DMS53 (cell line): ENCODE results near the gene MYOM1.
"Not testable (repeated sequence)": the region's sequence is repeated elsewhere in the genome, so short reads cannot be mapped to it uniquely, and the experiment has no call there.

Experiments
- DNase-seq: peaks from one replicate; lab custom pipeline; 2025; lab: John Stamatoyannopoulos, UW

The MYOM1 gene

DNA sequence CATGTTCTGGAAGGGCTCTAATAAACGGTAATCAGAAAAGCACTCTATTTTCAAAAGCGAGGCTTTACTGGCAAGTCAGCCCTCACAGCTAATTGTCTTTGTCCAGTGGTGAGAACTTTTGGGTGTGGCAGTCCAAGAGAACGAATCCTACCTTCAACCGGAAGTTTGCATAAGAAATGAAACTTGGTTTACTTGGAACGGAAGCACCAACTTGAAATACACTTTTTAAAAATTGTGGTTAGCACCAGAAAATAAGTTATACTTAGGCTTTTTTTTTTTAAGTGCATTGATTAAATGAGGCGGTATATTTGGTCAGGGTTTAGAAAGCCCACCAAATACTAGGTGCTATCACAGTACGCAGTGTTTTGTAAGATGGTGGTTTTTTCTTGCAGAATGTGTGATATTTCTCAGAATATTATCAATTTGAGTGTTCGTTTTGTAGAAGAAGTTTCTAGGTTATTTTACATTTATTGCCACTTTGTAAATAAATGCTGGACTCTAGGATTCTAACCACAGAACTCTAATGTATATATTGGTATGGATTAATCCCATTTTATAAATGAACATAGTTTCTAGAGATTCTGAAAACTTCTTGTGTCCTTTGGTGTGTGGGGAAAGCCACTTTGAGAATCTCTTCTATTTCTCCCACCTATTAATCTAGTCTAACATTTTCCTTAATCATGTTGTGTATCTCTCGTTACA lies 29.0 kb upstream of the MYOM1 start:
- peak; percentile 42 for DNase-seq

DNA sequence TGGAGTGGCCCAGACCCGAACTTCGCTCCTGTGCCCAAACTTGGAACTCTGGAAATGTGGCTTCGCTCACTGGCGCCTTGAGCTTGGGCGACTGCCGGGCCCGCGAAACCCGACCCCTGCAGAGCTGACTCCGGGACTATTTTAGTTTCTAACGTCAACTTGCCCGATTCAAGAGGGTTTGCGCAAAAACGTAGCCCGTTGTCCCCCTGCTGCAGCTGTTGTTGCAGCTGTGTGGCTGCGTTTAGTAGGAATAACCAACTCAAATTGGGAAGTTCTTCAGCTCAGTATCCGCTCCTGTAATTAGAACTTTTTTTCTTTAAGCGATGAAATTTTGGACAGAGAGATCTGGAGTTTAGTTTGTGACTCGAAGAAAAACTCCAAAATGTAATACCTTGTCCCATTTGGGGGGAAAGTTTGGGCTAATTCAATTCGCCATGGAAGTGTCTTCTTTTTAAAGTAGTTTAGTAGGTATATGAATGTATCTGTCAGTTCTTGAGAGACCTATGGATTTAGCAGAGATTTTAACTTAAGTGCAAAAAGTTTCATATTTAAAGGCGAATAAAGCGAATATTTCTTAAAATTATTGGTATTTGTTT lies 28.4 kb upstream of the MYOM1 start:
- peak; percentile 85 for DNase-seq

DNA sequence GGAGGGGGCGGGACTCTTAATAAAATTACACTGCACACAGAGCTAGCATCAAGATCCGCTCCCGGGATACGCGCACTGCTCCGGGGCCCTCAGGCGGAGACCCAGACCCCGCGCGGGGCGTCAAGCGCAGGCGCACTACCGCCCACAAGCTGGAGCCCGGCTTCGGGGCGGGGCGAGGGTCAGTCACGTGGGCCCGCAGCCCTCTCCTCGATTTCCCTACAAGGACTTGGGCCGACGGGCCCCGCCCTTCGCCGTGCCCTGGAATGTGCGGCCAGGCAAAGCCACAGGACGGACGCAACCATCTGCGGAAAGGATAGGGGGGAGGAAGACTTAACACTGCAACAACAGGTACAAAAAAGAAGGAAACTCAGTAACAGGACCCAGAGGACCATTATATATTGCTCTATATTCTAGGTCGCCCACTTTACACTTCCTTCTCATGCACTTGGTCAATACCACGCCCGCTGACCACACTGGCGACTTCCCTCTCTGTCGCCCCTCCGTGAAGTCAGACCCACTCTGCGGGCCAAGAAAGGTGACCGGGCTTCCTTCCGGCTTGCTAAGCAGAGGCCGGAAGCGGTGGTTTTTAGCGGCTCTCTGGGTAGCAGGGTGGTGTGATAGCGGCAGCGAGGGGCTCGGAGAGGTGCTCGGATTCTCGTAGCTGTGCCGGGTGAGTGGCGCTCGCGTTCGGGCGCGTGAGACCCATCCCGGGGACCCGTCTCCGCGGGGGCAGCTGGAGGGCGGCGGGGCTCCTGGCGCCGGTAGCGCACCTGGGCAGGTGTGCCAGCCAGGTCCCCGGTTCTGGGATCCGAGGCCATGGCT lies 27.7 kb upstream of the MYOM1 start, which contains the start of gene MYL12A:
TSS of gene MYL12A (plus strand) at position 562 of the 822 bp plus-strand sequence. CDS start 5,447 bp downstream, outside the sequence.
- DNase-seq, result peak; percentile 100

GRCh38 chr18:3246635-3247239 lies 27.0 kb upstream of the MYOM1 start:
- DNase-seq, result peak; percentile 84

- DNase-seq, result peak; percentile 99
Observed at GRCh38 chr18:3245853-3246634, 26.3 kb upstream of the MYOM1 start.

DNA sequence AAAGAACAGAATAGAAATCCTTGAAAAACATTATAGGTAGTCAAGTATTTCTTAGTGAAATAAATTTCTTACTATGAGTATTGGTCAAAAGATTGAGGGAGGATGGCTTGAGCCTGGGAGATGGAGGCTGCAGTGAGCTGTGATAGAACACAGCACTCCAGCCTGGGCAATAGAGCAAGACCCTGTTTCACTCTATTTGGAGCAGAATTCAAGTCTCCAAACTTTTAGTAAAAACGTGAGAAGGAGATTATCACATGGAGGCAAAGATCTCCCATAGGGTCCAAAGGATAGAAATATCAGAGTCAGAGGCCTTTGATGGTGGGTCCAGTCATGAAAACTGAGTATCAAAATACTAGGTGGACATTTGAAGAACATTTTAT lies 25.4 kb upstream of the MYOM1 start:
- DNase-seq, result no peak

- DNase-seq, result no peak
Observed at GRCh38 chr18:3238742-3239141, 19.0 kb upstream of the MYOM1 start.

GRCh38 chr18:3236470-3236869 lies 16.7 kb upstream of the MYOM1 start:
- peak; percentile 92 for DNase-seq

DNA sequence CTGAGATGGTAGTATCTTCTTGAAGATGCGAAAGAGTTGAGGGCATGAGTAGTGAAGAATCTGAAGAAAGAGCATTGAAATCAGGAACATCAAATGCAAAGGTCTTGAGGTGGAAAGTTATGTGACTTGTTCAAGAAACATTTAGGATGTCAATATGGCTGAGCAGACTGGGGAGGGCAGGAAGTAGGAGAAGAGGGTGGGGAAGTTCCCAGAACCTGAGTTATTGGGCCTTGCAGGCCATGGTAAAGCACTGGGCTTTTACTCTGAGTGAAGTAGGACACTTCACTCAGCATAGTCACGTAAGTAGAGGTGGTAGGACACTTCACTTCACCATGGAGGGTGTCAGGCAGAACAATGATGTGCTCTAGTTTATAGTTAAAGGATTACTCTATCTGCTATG lies 16.1 kb upstream of the MYOM1 start:
- DNase-seq, result peak; percentile 43

DNA sequence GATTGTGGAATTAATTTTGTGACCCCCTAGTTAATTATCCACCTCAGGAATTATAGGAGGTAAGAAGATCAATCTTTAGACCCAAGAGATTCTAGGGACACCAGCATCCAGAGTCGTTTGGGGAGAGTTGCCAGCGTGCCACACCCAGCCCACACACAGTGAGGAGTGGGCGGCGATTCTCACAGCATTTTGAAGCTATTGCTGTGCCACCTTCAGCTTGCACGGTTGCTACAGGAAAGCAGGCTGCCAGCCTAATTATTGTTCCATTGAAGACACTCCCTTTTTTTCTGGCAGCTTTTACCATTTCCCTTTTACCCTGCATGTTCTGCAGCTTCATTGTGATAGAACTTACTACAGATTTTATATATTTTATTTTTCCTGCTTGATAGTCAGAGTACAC lies 14.7 kb upstream of the MYOM1 start:
- DNase-seq, result no peak

DNA sequence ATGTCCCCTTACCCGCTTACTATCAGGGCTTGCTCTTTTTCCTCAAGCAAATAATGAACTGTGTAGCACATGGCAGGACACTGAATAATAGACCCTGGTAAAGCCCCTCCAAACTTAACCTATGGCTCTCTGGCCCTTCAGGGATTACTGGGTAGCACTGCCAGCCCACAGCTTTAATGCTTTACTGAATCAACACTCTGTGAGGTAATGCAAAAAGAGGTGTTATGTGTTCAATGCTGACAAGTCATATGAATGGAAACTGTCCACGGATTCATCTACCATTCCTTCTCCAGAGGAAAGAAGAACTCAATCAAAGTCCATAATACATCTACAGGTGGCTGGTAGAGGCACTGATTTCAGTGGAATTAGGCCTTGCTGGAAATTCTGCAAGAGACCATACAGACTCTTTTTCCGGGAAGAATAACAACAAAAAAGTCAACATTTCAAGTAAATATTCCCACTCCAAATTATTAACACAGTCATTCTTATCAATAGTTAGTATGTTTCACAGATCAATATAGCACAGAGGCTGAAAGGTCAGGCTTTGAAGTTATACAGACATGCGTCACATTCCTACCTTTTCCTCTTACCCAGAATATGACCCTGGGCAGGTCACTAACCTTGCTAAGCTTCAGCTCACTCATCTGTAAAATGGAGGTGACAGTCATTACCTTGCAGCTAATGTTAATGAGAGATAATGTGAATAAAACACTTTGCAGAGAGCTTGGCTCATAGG lies 13.8 kb upstream of the MYOM1 start:
- no peak for DNase-seq

DNA sequence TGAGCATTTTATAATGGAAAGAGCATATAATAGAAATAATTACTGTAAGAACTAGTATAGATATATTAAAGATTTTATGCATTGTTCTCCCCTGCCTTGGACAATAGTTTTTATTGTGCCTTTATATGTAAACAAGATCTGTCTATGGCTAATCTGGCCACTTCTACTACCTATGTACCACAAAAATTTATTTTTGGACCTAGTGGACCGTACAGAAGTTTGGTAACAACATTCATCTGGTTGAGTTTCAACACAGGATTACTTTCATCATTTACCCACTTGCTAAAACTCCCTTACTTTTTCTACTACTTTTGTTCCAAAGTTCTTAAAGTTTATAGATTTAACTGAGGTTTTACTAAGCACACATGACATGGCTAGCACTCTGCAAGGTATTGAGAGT lies 13.2 kb upstream of the MYOM1 start:
- no peak for DNase-seq

- DNase-seq, result no peak
Observed at GRCh38 chr18:3230401-3231334, 10.9 kb upstream of the MYOM1 start.

DNA sequence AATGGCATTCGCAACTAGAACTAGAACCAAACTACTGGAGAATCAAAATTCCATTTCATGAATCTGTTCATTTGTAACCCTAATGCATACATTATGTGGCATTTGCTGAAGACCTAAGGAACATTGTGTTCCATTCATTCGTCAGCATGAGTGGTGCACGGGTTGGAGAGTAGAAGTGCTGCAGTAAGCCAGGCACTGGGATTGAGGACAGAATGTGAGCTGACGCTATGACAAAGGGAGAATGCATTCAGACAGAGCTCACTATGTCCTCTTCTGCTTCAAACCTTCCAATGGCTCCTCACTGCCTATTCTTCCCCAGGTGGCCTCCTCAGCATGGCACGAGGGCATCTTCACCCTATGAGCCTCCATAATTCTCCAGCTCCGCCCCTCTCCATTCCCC lies 6.3 kb upstream of the MYOM1 start:
- no peak for DNase-seq

- DNase-seq, result no peak
Observed at GRCh38 chr18:3225588-3225987, 5.8 kb upstream of the MYOM1 start.

DNA sequence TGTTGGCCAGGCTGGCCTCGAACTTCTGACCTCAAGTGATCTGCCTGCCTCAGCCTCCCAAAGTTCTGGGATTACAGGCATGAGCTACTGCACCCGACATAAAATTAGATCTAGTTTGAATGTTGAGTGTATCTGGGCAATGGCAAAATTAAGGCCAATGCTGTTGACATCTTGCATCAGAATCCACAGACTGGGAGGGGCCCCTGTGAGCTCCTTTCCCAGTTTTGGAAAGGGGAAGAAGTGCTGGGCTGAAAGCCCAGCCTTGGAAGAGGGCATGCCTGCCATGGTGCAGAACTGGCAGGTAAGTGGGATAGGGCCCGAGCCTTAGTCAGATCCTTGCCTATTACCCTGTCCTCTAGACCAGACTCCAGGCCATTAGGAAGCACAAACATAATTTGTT lies 4.5 kb upstream of the MYOM1 start:
- no peak for DNase-seq

DNA sequence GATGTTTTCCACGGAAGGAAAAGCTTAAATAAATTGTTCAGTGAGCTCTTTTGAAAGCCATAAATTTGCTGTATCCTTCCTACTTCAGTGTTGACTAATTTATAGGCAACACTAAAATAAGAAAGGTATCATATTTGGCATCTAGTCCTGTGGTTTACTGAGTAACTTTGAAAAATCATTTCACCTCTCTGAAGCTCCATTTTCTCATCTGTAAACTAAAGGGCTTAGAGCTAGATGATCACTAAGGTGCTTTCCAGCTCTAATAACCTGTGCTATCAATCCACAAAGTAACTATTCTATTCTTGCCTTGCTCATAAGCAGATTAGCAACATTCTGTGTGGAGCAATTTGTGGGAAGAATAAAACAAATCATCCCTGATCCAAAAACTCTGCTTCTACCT lies 3.6 kb upstream of the MYOM1 start:
- DNase-seq, result no peak

DNA sequence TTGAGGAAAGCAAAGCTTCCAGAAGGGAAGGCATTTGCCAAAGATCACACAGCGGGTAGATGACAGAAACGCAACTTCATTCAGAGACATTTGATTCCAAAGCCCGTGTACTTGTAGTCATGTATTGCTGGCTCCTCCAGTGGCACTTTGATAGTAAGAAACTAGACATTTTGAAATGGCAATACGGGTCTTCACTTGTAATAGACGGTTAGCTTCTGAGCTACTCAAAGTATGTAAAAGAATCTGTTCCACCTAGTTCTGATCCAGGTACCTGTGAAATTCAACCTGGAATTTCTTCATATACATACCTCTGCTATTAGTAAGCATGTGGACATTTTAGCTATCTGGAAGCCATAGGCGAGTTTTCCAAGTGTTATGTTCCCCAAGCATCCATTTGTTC lies 1.7 kb upstream of the MYOM1 start:
- no peak for DNase-seq

GRCh38 chr18:3220868-3221267 lies 1.1 kb upstream of the MYOM1 start:
- DNase-seq, result not testable (repeated sequence)

- no peak for DNase-seq
Observed at GRCh38 chr18:3219241-3219630, 532 bp downstream of the MYOM1 start.
